Keratinocyte (primary cell): ENCODE measurements around the gene CDC23. TPM values are rescaled to one million over a fixed set of nuclear protein-coding genes. Genes with fewer than 3 reads are reported as not detected.

Experiments
- DNase-seq: peaks from one replicate; pipeline ENCODE4 v3.0.0-alpha.2; 2011; ENCODE audit warnings: low read depth, missing footprints, low spot score
- FAIRE-seq: peaks from 2 replicates; lab custom pipeline; 2011; peaks lifted over from hg19 to GRCh38; lab: Jason Lieb, UNC
- H2AFZ ChIP-seq: 2 replicates; pipeline ENCODE4 v1.6.0; 2012; ENCODE audit warnings: low read length, control low read depth, inconsistent platforms; ENCODE audit not compliant: control insufficient read depth
- H3K27ac ChIP-seq: 2 replicates; pipeline ENCODE4 v1.5.1; 2011; ENCODE audit warnings: low read length; ENCODE audit not compliant: control insufficient read depth, insufficient read depth
- H3K27me3 ChIP-seq: 3 replicates; pipeline ENCODE4 v1.6.0; 2011; ENCODE audit warnings: low read length; ENCODE audit not compliant: control insufficient read depth, insufficient read depth; ENCODE audit errors: extremely low read depth
- H3K36me3 ChIP-seq, 2 experiments: 2 replicates in 1 of 2; 3 replicates in 1 of 2; pipeline ENCODE4 v1.5.1; 2011; ENCODE audit warnings: low read length in 2 of 2, mild to moderate bottlenecking in 1 of 2; ENCODE audit not compliant: control insufficient read depth in 2 of 2, insufficient read depth in 2 of 2; ENCODE audit errors: extremely low read depth in 1 of 2
- H3K4me1 ChIP-seq: 3 replicates; pipeline ENCODE4 v1.5.1; 2011; ENCODE audit warnings: low read length; ENCODE audit not compliant: control insufficient read depth, insufficient read depth; ENCODE audit errors: extremely low read depth
- H3K4me2 ChIP-seq: 3 replicates; pipeline ENCODE4 v1.6.0; 2011; ENCODE audit warnings: low read depth, low read length; ENCODE audit not compliant: control insufficient read depth, insufficient read depth; ENCODE audit errors: extremely low read depth
- H3K4me3 ChIP-seq, 3 experiments: fragments of 200-600 bp in 1 of 3; sonication (generic) in 1 of 3; 2 replicates in 2 of 3; 3 replicates in 1 of 3; pipeline ENCODE4 v1.5.1; 2011 to 2016; ENCODE audit warnings: low read length in 3 of 3, mild to moderate bottlenecking in 3 of 3, control low read depth in 2 of 3, inconsistent platforms in 1 of 3, low read depth in 1 of 3, mixed read lengths in 1 of 3, mixed run types in 1 of 3, moderate library complexity in 1 of 3; ENCODE audit not compliant: control insufficient read depth in 2 of 3, insufficient read depth in 2 of 3; ENCODE audit errors: extremely low read depth in 1 of 3
- H3K79me2 ChIP-seq: 2 replicates; pipeline ENCODE4 v1.6.0; 2012; ENCODE audit warnings: low read length; ENCODE audit not compliant: control insufficient read depth, insufficient read depth
- H3K9ac ChIP-seq: 3 replicates; pipeline ENCODE4 v1.6.0; 2011; ENCODE audit warnings: low read length; ENCODE audit not compliant: control insufficient read depth, insufficient read depth; ENCODE audit errors: extremely low read depth
- H3K9me1 ChIP-seq: 3 replicates; pipeline ENCODE4 v1.6.0; 2011; ENCODE audit warnings: low read length; ENCODE audit not compliant: control insufficient read depth, insufficient read depth; ENCODE audit errors: extremely low read depth
- H3K9me3 ChIP-seq: 2 replicates; pipeline ENCODE4 v1.5.1; 2012; ENCODE audit warnings: low read depth, low read length; ENCODE audit not compliant: control insufficient read depth
- H4K20me1 ChIP-seq: 3 replicates; pipeline ENCODE4 v1.6.0; 2011; ENCODE audit warnings: low read length; ENCODE audit not compliant: control insufficient read depth, insufficient read depth; ENCODE audit errors: extremely low read depth
- CTCF ChIP-seq, 3 experiments: IDR thresholded peaks in 1 of 3; conservative IDR thresholded peaks in 1 of 3; optimal IDR thresholded peaks in 1 of 3; 2 replicates in 2 of 3; 3 replicates in 1 of 3; pipeline versions ENCODE3 to v1.5.1; 2011; ENCODE audit warnings: low read length in 3 of 3, mild to moderate bottlenecking in 3 of 3, moderate library complexity in 2 of 3, control low read depth in 1 of 3, inconsistent platforms in 1 of 3; ENCODE audit not compliant: insufficient read depth in 2 of 3; ENCODE audit errors: extremely low read depth in 1 of 3
- EZH2 ChIP-seq: IDR thresholded peaks from one replicate; pipeline ENCODE4 v1.6.1; 2012; ENCODE audit warnings: inconsistent platforms, mild to moderate bottlenecking, low read length, moderate library complexity
- dilution Hi-C: fragments of 300-500 bp; cut with MboI; formaldehyde crosslinking; loops from one replicate; pipeline ENCODE4 v1.7.0; 2020; ENCODE audit warnings: low sequenced_read_pairs; ENCODE audit not compliant: extremely low pct_ligation_motif_present
- polyA plus RNA-seq, 5 experiments: library from polyadenylated mRNA; depleted of rRNA in 3 of 5; stranded (reverse) in 3 of 5; stranded (forward) in 1 of 5; unstranded in 1 of 5; fragments of >200 nt; gene quantifications; 1 replicate in 1 of 5; 2 replicates in 3 of 5; 3 replicates in 1 of 5; pipeline versions ENCODE4 v1.2.1 to v1.2.3, GENCODE V29; 2011 to 2012; ENCODE audit warnings: missing spikeins in 2 of 5, low read depth in 1 of 5, low replicate concordance in 1 of 5

Gene CDC23
- polyA plus RNA-seq, 1 donor (not counting 4 experiments of a cell fraction or from before 2014, with no cell fraction given): 40.2 TPM

- dilution Hi-C loops: no loop called here
- Histone ChIP-seq H2AFZ (no peak overlapping the region), H3K27ac (no peak overlapping the region), H3K9ac (no peak overlapping the region), H3K9me1 (no peaks in the 10 kb centered on the region), H4K20me1 (no peaks in the 10 kb centered on the region), H3K4me1 (no peaks in the 10 kb centered on the region), H3K79me2 (no peaks in the 10 kb centered on the region), H3K4me3 (no peak overlapping the region), H3K4me2 (no peak overlapping the region), H3K36me3 (no peaks in the 10 kb centered on the region), H3K27me3 (peaks cover 24% of the 10 kb centered on the region), H3K9me3 (no peaks in the 10 kb centered on the region)
- TF ChIP-seq EZH2 (no peak), CTCF (optimal IDR thresholded peaks at IDR 0.05 in 1 of 3, IDR thresholded peaks at IDR 0.05 in 1 of 3, conservative IDR thresholded peaks at IDR 0.05 in 1 of 3; ENCODE audit: extremely low read depth in 1 of 3, insufficient read depth in 2 of 3, low read length in 3 of 3) (no peak)
- FAIRE-seq: no peak
- DNase-seq: no peak
Measured at GRCh38 chr5:138246822-138247221, 33.7 kb upstream of the CDC23 start.

GRCh38 chr5:138246334-138246733 is 33.2 kb upstream of the CDC23 start:
- H2AFZ ChIP-seq: no peak overlapping the region
- dilution Hi-C loops: no loop called here
- FAIRE-seq: no peak

More at GRCh38 chr5:138246334-138246733, 33.2 kb upstream of the CDC23 start:
- Histone ChIP-seq H3K79me2 (no peaks in the 10 kb centered on the region), H3K4me1 (peaks cover 2% of the 10 kb centered on the region), H3K9me1 (no peaks in the 10 kb centered on the region), H3K36me3 (no peaks in the 10 kb centered on the region), H3K4me3 (no peak overlapping the region), H3K4me2 (no peak overlapping the region), H3K27me3 (peaks cover 29% of the 10 kb centered on the region), H3K27ac (no peak overlapping the region), H3K9me3 (no peaks in the 10 kb centered on the region), H3K9ac (no peak overlapping the region), H4K20me1 (no peaks in the 10 kb centered on the region)
- no peak for DNase-seq
- TF ChIP-seq CTCF (optimal IDR thresholded peaks at IDR 0.05 in 1 of 3, IDR thresholded peaks at IDR 0.05 in 1 of 3, conservative IDR thresholded peaks at IDR 0.05 in 1 of 3; ENCODE audit: extremely low read depth in 1 of 3, insufficient read depth in 2 of 3, low read length in 3 of 3): no peak
- TF ChIP-seq EZH2: no peak
